ENCODE results near the gene TLCD1.

Gene TLCD1

DNA sequence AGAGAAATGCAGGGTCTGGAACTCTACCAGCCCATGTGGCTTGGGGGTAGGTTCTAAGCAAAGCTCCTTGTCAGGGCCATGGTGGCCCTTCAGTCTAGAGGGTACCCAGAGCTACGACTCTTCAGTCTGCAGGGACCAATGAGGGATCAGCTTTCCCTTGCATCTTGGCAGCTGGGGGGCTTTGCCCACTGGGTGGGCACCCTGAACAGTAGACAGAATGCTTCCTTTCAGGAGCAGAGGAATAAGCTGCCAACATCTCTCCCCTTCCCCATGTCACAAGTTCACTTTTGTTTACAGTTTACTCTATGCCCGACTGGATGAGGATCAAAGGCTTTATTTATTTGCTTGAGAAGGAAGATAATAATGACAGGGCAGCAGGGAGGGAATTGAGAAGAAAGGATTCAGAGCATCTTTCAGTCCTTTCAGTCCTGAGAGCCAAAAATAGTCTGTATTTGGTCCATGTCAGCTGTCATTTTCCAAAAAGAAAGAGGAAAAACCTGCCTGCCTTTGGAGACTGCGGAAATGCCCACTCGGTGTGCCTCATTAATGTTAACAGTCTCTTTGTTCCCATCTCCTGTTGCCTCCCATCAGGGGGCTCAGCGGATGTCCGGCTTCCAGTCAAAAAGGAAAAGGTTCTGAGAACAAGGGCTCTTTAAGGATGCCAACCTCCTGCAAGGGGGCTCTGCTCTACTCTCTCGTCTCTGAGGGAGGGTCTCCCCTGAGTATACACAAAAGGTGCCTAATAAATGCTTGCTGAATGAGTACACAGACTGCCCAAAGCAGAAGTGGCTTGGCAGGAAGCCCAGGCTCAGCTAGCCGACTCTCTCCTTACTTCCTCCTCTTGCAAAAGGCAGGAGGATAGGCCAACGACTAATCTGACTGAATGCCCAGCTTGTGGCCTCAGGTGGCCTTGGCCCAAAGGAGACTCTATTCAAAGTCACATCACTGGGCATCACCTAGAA, 34.8 kb upstream of the TLCD1 start:
- no peaks in the 10 kb centered on the region for H4K20me1 ChIP-seq (ENCODE audit: low read depth, low read length)
- 0 out of 2 replicates have a peak, but pooled peaks cover 5% of the 10 kb centered on the region for H3K79me2 ChIP-seq (ENCODE audit: insufficient read depth, low read length)
- H3K27ac ChIP-seq (ENCODE audit: low read depth, low read length): no peak overlapping the region
- H3F3A ChIP-seq (ENCODE audit: insufficient read depth): peaks cover 23% of the 10 kb centered on the region
- no peak overlapping the region for H3K4me3 ChIP-seq (ENCODE audit: insufficient read depth, low read length, poor library complexity, severe bottlenecking)
- H3K9me3 ChIP-seq (ENCODE audit: insufficient read depth, low read length): no peaks in the 10 kb centered on the region
- H3K4me2 ChIP-seq (ENCODE audit: low read depth, low read length, poor library complexity, severe bottlenecking): no peak overlapping the region
- H3K9ac ChIP-seq (ENCODE audit: low read length): no peak overlapping the region
- H3K36me3 ChIP-seq (ENCODE audit: low read length): no peaks in the 10 kb centered on the region
- H3K9me2 ChIP-seq (replicated peaks; ENCODE audit: insufficient read depth, low read length): no peaks in the 10 kb centered on the region
- no peak overlapping the region for H2AFZ ChIP-seq (ENCODE audit: low read depth, low read length, severe bottlenecking)
- H3K27me3 ChIP-seq (ENCODE audit: low read length): no peaks in the 10 kb centered on the region
- TF ChIP-seq, protein P1, sequence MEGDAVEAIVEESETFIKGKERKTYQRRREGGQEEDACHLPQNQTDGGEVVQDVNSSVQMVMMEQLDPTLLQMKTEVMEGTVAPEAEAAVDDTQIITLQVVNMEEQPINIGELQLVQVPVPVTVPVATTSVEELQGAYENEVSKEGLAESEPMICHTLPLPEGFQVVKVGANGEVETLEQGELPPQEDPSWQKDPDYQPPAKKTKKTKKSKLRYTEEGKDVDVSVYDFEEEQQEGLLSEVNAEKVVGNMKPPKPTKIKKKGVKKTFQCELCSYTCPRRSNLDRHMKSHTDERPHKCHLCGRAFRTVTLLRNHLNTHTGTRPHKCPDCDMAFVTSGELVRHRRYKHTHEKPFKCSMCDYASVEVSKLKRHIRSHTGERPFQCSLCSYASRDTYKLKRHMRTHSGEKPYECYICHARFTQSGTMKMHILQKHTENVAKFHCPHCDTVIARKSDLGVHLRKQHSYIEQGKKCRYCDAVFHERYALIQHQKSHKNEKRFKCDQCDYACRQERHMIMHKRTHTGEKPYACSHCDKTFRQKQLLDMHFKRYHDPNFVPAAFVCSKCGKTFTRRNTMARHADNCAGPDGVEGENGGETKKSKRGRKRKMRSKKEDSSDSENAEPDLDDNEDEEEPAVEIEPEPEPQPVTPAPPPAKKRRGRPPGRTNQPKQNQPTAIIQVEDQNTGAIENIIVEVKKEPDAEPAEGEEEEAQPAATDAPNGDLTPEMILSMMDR (IDR thresholded peaks at IDR 0.05; ENCODE audit: insufficient read depth, low read length, poor library complexity, severe bottlenecking): no peak
- no peak for TF ChIP-seq EZH2phosphoT487 (conservative IDR thresholded peaks at IDR 0.05; ENCODE audit: low read length)

DNA sequence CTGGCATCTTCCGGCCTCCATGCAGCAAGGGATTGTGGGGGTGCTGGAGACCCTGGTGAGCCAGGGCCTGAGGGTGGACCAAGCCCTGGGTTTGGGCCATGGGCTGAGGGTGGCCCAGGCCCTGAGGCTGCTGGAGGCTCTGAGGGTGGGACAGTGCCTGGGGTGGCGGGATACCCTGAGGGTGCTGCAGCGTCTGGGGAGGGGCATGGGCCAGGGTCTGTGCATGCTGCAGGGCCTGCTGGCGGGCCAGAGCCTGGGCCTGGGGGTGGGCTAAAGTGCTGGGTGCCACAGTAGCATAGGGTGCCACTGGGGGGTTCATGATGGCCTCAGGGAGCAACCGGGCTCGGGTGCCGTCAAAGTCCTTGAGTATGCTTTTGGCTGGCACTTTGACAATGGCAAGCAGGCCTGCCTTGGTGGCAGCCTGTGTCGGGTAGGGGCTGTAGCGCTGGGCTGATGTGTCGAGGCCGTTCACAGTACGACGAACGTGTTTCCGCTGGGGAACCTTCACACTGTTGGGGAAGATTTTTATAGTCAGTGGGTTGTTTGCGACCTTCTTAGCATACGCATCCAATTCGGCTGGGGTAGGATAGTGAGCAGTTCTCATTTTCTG, 33.3 kb upstream of the TLCD1 start:
- Histone ChIP-seq H3K79me2 (ENCODE audit: insufficient read depth, low read length) (0 out of 2 replicates have a peak, but pooled peaks cover 5% of the 10 kb centered on the region), H2AFZ (ENCODE audit: low read depth, low read length, severe bottlenecking) (no peak overlapping the region), H3K36me3 (ENCODE audit: low read length) (no peaks in the 10 kb centered on the region), H3K9me3 (ENCODE audit: insufficient read depth, low read length) (no peaks in the 10 kb centered on the region), H3K27ac (ENCODE audit: low read depth, low read length) (no peak overlapping the region), H3K9ac (ENCODE audit: low read length) (no peak overlapping the region), H3K9me2 (replicated peaks; ENCODE audit: insufficient read depth, low read length) (no peaks in the 10 kb centered on the region), H4K20me1 (ENCODE audit: low read depth, low read length) (no peaks in the 10 kb centered on the region), H3K4me3 (ENCODE audit: insufficient read depth, low read length, poor library complexity, severe bottlenecking) (no peak overlapping the region), H3K4me2 (ENCODE audit: low read depth, low read length, poor library complexity, severe bottlenecking) (no peak overlapping the region), H3K27me3 (ENCODE audit: low read length) (no peaks in the 10 kb centered on the region), H3F3A (ENCODE audit: insufficient read depth) (peaks cover 12% of the 10 kb centered on the region)
- TF ChIP-seq, protein P1 (IDR thresholded peaks at IDR 0.05; ENCODE audit: insufficient read depth, low read length, poor library complexity, severe bottlenecking): no peak

DNA sequence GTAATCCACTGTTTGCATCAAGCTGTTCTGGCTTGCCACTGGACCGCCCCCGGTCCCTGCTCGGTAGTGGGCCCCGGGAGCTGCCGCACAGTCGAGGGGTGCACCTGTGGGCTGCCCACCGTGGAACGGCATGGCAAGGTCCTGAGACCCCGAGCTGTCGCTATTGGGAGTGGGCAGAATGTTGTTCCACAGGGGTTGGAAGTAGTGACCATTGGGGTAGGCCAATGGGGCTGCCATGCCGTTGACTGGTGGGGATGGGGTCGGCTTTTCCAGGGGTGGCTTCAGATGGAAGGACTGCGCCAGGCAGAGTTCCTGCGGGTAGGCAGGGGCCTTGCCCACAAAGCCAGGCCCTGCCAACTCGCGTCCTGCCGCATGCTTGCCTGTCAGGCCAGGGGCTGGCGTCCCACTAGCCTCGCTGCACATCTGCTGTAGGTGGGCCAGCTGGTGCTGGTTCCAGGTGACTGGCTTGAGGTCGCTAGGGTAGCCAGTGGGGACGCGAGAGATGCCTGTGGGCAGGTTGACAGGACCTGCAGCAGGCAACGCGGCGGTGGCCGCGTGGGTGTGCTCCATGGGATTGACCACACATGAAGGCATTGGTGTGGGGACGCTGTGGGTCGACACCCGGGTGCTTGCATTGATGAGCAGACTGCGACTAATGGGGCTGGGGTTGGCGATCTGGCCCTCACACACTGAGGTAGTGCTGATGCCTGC, 32.5 kb upstream of the TLCD1 start:
- Histone ChIP-seq H3K27me3 (ENCODE audit: low read length) (no peaks in the 10 kb centered on the region), H2AFZ (ENCODE audit: low read depth, low read length, severe bottlenecking) (no peak overlapping the region), H3K36me3 (ENCODE audit: low read length) (no peaks in the 10 kb centered on the region), H3K4me3 (ENCODE audit: insufficient read depth, low read length, poor library complexity, severe bottlenecking) (no peak overlapping the region), H3K9me2 (replicated peaks; ENCODE audit: insufficient read depth, low read length) (no peaks in the 10 kb centered on the region), H3K9ac (ENCODE audit: low read length) (no peak overlapping the region), H3K4me2 (ENCODE audit: low read depth, low read length, poor library complexity, severe bottlenecking) (no peak overlapping the region), H3F3A (ENCODE audit: insufficient read depth) (peaks cover 12% of the 10 kb centered on the region), H4K20me1 (ENCODE audit: low read depth, low read length) (no peaks in the 10 kb centered on the region), H3K79me2 (ENCODE audit: insufficient read depth, low read length) (0 out of 2 replicates have a peak, but pooled peaks cover 5% of the 10 kb centered on the region), H3K9me3 (ENCODE audit: insufficient read depth, low read length) (no peaks in the 10 kb centered on the region), H3K27ac (ENCODE audit: low read depth, low read length) (no peak overlapping the region)
- no peak for TF ChIP-seq EZH2phosphoT487 (conservative IDR thresholded peaks at IDR 0.05; ENCODE audit: low read length)
- TF ChIP-seq, protein P1 (IDR thresholded peaks at IDR 0.05; ENCODE audit: insufficient read depth, low read length, poor library complexity, severe bottlenecking): no peak
